GM18517 (cell line): ENCODE measurements around the gene MBIP.

Experiments
- ATAC-seq: cut with Tn5 transposase; IDR thresholded peaks from one replicate; pipeline ENCODE4 v1.9.1; 2021; ENCODE audit warnings: mild to moderate bottlenecking, moderate library complexity; ENCODE audit not compliant: unreplicated experiment

The MBIP gene

GRCh38 chr14:36271222-36271621, 49.2 kb downstream of the MBIP start:
- ATAC-seq, result no peak

DNA sequence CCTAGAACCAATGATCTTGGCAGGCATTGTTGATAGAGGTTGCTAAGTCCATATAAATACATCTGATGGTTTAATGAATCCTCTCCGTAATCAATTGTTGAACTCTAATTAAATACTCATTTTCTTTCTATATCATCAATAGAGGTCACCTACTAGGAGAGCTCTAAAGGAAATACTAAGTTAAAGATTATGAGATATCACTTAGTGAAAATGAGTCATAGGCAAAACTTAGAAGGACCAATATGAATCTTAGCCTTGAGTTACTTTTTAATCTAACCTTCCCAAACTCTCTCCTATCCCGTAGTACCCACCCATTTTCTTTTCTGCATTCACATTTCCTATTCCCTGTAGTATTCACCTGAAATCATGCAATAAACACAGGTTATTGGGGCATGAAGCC, 50.2 kb downstream of the MBIP start:
- no peak for ATAC-seq

- no peak for ATAC-seq
These were observed 52.3 kb downstream of the MBIP start for GRCh38 chr14:36268121-36268520.

GRCh38 chr14:36264595-36264994, 55.8 kb downstream of the MBIP start:
- no peak for ATAC-seq

GRCh38 chr14:36264107-36264506, 56.3 kb downstream of the MBIP start:
- ATAC-seq, result no peak

DNA sequence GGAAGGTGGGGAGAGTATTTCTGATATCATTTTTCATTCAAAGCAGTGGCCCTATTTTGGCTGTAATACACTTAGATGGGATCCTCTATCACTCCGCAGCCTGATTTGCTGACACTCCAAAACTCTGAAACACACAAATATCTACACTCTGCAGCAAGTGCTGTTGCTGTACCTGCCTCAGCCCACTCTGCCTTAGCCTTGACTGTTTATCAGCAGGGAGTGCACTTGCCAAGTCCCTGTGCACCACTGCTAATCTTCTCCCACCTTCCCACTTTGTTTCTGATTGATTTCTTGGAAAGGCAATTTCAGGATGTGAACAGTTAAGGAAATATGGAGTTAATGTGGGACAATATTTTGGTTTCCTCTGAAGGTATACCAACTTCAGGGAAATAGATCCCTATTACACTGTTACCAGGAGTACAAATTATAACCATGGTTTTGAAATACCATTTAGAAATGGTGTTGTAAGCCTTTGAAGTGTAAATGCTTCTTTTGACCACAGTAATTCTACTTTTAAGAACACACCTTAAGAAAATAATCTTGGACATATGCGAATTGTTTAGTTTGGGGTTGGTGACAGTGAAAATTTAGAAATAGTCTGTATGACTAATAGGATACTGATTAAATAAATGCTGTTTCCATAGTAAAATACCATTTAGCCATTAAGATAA, 59.3 kb downstream of the MBIP start:
- ATAC-seq, result no peak

DNA sequence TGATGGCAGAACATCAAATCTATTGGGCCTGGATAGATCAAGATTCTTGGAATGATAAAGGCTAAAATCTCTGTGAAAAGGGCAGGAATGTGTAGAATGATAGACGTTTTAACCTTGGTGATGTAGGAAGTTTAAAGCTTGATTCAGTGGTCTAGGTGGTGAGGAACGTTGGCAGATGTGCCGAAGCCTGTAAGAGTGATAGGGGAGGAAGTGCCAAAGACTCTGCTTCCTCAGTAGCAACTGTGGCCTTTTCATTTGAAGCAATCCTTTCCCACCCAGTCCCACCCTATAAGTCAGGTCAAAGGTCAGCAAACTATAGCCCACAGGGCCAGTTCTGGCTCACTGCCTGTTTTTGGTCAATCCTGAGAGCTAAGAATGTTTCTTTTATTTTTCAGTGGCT, 62.2 kb downstream of the MBIP start:
- ATAC-seq, result no peak

DNA sequence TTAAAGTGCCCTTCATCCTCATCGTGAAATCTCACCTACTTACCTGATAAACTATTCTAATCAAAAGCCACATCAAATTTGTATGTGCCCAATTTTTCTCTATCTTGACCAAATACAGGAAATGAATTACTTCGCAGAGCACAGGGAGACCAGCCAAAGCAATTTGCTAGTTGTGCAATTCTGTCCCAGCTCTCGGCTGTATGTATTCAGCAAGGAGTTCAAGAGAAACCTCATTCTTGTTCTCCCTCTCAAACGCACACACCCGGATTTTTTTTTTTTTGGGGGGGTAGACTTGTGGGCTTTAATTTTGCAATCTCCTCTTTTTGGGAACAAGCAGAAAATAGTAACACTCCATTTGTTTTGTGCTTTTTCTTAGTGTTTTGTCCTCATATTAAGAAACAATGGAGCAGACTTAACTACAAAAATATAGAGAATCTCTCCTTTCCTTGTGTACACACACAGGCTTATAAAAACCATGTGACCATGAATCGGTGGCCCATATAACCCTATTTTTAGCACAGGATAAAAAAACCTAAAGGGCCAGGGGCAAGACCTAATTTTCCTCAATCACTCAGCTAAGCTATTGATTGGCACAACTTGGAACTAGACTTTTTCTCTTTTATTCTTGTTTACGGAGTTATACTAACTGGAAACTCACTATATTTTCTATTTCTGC, 64.2 kb downstream of the MBIP start:
- no peak for ATAC-seq

- no peak for ATAC-seq
These were observed 66.3 kb downstream of the MBIP start for GRCh38 chr14:36254020-36254624.
